ENCODE data around the gene NEUROG1. TPM values are rescaled to one million over a fixed set of nuclear protein-coding genes. Genes with fewer than 3 reads are reported as not detected.

The NEUROG1 gene
- total RNA-seq, 2 experiments from 2014 or later = not detected

GRCh38 chr5:135541807-135542502 is 6.2 kb upstream of the NEUROG1 start:
- peaks cover 81% of the 10 kb centered on the region for H3K27me3 Mint-ChIP-seq
- no peak for ATAC-seq
- H3K9me3 Mint-ChIP-seq = no peaks in the 10 kb centered on the region
- peaks cover 16% of the 10 kb centered on the region for H3K4me1 Mint-ChIP-seq (ENCODE audit: low read depth)
- no peak overlapping the region for H3K27ac Mint-ChIP-seq
- DNase-seq = no peak
- TF ChIP-seq CTCF (IDR thresholded peaks at IDR 0.05) = no peak
- POLR2A ChIA-PET = no interaction called here
- CTCF ChIA-PET = interaction anchor here (1.0 to 2.6 kb wide), 6 partner anchors 10 to 79 kb away, joined by 3 to 12 read pairs (median 7); no protein-coding TSS in a partner anchor
- H3K4me3 Mint-ChIP-seq = no peak overlapping the region
- intact Hi-C loops (cut with micrococcal nuclease) = no loop called here
- no peaks in the 10 kb centered on the region for H3K36me3 Mint-ChIP-seq (ENCODE audit: low read depth)

GRCh38 chr5:135539430-135540005 is 3.8 kb upstream of the NEUROG1 start:
- CTCF ChIA-PET = interaction anchor here (1.4 kb wide), 1 partner anchor 12 kb away, joined by 4 read pairs; no protein-coding TSS in a partner anchor
- TF ChIP-seq CTCF (IDR thresholded peaks at IDR 0.05) = no peak
- H3K9me3 Mint-ChIP-seq = no peaks in the 10 kb centered on the region
- DNase-seq = no peak
- H3K27ac Mint-ChIP-seq = no peak overlapping the region
- POLR2A ChIA-PET = no interaction called here
- intact Hi-C loops (cut with micrococcal nuclease) = no loop called here
- H3K36me3 Mint-ChIP-seq (ENCODE audit: low read depth) = no peaks in the 10 kb centered on the region
- peaks cover 77% of the 10 kb centered on the region for H3K27me3 Mint-ChIP-seq
- no peak overlapping the region for H3K4me3 Mint-ChIP-seq
- ATAC-seq = no peak
- peaks cover 17% of the 10 kb centered on the region for H3K4me1 Mint-ChIP-seq (ENCODE audit: low read depth)

- Mint-ChIP-seq H3K4me1 (ENCODE audit: low read depth) (peaks cover 11% of the 10 kb centered on the region), H3K4me3 (no peak overlapping the region), H3K27ac (no peak overlapping the region), H3K36me3 (ENCODE audit: low read depth) (no peaks in the 10 kb centered on the region), H3K27me3 (peaks cover 83% of the 10 kb centered on the region), H3K9me3 (no peaks in the 10 kb centered on the region)
- intact Hi-C loops (cut with micrococcal nuclease) = no loop called here
- DNase-seq (no peak), ATAC-seq (no peak)
- POLR2A ChIA-PET = no interaction called here
- CTCF ChIA-PET = interaction anchor here (1.0 to 2.0 kb wide), 3 partner anchors 12 to 81 kb away, joined by 3 to 10 read pairs (median 8); no protein-coding TSS in a partner anchor
- TF ChIP-seq CTCF (IDR thresholded peaks at IDR 0.05) = no peak
Observed at GRCh38 chr5:135538261-135538660, 2.5 kb upstream of the NEUROG1 start.

- H3K4me1 Mint-ChIP-seq (ENCODE audit: low read depth) = peaks cover 6% of the 10 kb centered on the region
- H3K36me3 Mint-ChIP-seq (ENCODE audit: low read depth) = no peaks in the 10 kb centered on the region
- DNase-seq (no peak), ATAC-seq (no peak)
- no peak for TF ChIP-seq CTCF (IDR thresholded peaks at IDR 0.05)
- ChIA-PET POLR2A (no interaction called here), CTCF (interaction anchor here (0.7 to 2.0 kb wide), 4 partner anchors 13 to 80 kb away, joined by 3 to 10 read pairs (median 6); no protein-coding TSS in a partner anchor)
- no peak overlapping the region for H3K27ac Mint-ChIP-seq
- H3K9me3 Mint-ChIP-seq = no peaks in the 10 kb centered on the region
- H3K4me3 Mint-ChIP-seq = no peak overlapping the region
- peaks cover 82% of the 10 kb centered on the region for H3K27me3 Mint-ChIP-seq
- intact Hi-C loops (cut with micrococcal nuclease) = no loop called here
Observed at GRCh38 chr5:135537745-135538144, 2.0 kb upstream of the NEUROG1 start.

- Mint-ChIP-seq H3K36me3 (ENCODE audit: low read depth) (no peaks in the 10 kb centered on the region), H3K4me3 (no peak overlapping the region), H3K9me3 (no peaks in the 10 kb centered on the region), H3K27ac (no peak overlapping the region), H3K27me3 (peaks cover 84% of the 10 kb centered on the region), H3K4me1 (ENCODE audit: low read depth) (peaks cover 6% of the 10 kb centered on the region)
- no peak for DNase-seq
- no peak for ATAC-seq
- TF ChIP-seq CTCF (IDR thresholded peaks at IDR 0.05) = no peak
- ChIA-PET POLR2A (no interaction called here), CTCF (interaction anchor here (0.7 to 2.0 kb wide), 4 partner anchors 13 to 80 kb away, joined by 3 to 10 read pairs (median 6); no protein-coding TSS in a partner anchor)
- intact Hi-C loops (cut with micrococcal nuclease) = no loop called here
Observed at GRCh38 chr5:135537271-135537670, 1.5 kb upstream of the NEUROG1 start.

All from activated CD8-positive, alpha-beta T cell treated with anti-CD3 and anti-CD28 coated beads for 36 hours (primary cell).